Astrocyte (in vitro differentiated cells and primary cell): Measurements from ENCODE around the gene SELENBP1.

Experiments used
- CTCF ChIP-seq: IDR thresholded peaks from 2 replicates; pipeline ENCODE4 v1.5.1; 2011; ENCODE audit warnings: low read depth, mild to moderate bottlenecking, inconsistent platforms, low read length, moderate library complexity; ENCODE audit not compliant: insufficient read depth
- EZH2 ChIP-seq: IDR thresholded peaks from 2 replicates; pipeline ENCODE4 v1.6.1; 2012; ENCODE audit warnings: mild to moderate bottlenecking, low read length, inconsistent platforms; ENCODE audit not compliant: insufficient read depth

GRCh38 chr1:151318975-151319374, 53.5 kb downstream of the SELENBP1 start:
- TF ChIP-seq CTCF (no peak), EZH2 (no peak)
